Measurements from ENCODE around the gene BIRC7.

DNA sequence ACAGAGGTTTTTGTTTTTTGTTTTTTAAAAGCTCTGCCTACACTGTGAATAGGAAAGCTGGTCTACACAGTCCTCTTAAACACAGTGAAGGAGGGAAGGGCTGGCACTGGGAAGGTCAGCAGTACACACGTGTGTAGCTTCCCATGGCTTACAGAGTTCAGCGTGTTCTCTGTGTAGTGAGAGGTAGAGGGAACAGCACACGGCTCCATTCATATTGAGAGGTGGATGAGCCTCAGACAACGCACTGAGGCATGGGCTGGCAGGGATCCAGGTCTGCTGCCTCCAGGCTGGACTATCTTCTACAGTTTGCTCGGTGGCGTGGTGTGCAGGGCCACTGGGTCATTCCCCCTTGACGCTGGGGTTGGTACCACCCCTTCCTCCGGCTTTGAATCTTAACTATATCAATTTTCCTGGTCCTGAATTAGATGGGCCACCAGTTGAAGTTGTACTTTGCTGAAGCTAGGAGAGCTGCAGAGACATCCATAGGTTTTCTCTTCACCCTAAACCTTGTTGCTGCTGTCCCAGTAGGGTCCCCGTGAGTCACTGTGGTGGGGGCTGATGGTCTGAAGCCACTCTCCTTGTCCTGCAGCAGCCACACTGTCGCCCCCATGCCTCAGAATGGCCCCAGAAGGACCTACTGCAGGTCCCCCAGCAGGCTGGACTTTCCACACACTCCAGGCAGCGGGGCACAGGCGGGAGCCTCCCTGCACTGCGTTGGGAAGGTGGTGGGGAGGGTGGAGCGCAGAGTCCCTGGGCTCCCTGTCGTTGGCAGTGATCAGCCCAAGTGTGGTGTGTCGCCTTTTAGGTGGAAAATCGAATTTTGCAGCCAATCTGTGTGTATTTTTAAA lies 38.9 kb downstream of the BIRC7 start:
- TF ChIP-seq, protein P1, sequence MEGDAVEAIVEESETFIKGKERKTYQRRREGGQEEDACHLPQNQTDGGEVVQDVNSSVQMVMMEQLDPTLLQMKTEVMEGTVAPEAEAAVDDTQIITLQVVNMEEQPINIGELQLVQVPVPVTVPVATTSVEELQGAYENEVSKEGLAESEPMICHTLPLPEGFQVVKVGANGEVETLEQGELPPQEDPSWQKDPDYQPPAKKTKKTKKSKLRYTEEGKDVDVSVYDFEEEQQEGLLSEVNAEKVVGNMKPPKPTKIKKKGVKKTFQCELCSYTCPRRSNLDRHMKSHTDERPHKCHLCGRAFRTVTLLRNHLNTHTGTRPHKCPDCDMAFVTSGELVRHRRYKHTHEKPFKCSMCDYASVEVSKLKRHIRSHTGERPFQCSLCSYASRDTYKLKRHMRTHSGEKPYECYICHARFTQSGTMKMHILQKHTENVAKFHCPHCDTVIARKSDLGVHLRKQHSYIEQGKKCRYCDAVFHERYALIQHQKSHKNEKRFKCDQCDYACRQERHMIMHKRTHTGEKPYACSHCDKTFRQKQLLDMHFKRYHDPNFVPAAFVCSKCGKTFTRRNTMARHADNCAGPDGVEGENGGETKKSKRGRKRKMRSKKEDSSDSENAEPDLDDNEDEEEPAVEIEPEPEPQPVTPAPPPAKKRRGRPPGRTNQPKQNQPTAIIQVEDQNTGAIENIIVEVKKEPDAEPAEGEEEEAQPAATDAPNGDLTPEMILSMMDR (conservative IDR thresholded peaks at IDR 0.05), result no peak
- TF ChIP-seq EZH2 (IDR thresholded peaks at IDR 0.05; ENCODE audit: low read depth), result no peak
